SJCRH30 (cell line): ENCODE data around the gene ERCC6L2. TPM values are rescaled to one million over a fixed set of nuclear protein-coding genes. Genes with fewer than 3 reads are reported as not detected.

Experiments
- DNase-seq, 2 experiments: peaks; one replicate each; pipeline ENCODE4 v3.0.0-alpha.2; 2015 to 2020
- H3K27ac ChIP-seq: fragments of 250-450 bp; sonication (Bioruptor Pico); 2 replicates; pipeline ENCODE4 v1.5.1; 2020; ENCODE audit warnings: mild to moderate bottlenecking, moderate library complexity
- H3K27me3 ChIP-seq: fragments of 250-450 bp; sonication (Bioruptor Pico); 2 replicates; pipeline ENCODE4 v1.5.1; 2020; ENCODE audit warnings: mild to moderate bottlenecking, moderate library complexity
- H3K36me3 ChIP-seq: fragments of 250-450 bp; sonication (Bioruptor Pico); 2 replicates; pipeline ENCODE4 v1.5.1; 2020; ENCODE audit warnings: mild to moderate bottlenecking, moderate library complexity
- H3K4me1 ChIP-seq: fragments of 250-450 bp; sonication (Bioruptor Pico); 2 replicates; pipeline ENCODE4 v1.5.1; 2020; ENCODE audit warnings: mild to moderate bottlenecking, moderate library complexity
- H3K4me3 ChIP-seq: fragments of 250-450 bp; sonication (Bioruptor Pico); 2 replicates; pipeline ENCODE4 v1.5.1; 2020; ENCODE audit warnings: mild to moderate bottlenecking, moderate library complexity
- H3K9me3 ChIP-seq: fragments of 250-450 bp; sonication (Bioruptor Pico); replicated peaks from 2 replicates; pipeline ENCODE4 v1.5.1; 2020; ENCODE audit warnings: mild to moderate bottlenecking, moderate library complexity
- total RNA-seq: library from RNA; depleted of rRNA; stranded (reverse); fragments of >200 nt; shearing (Covaris generic); gene quantifications from 2 replicates; pipeline ENCODE4 v1.2.3, GENCODE V29; 2014; rRNA removed

ERCC6L2 gene
- 62.2 and 77.7 TPM in 2 replicates for total RNA-seq

DNA sequence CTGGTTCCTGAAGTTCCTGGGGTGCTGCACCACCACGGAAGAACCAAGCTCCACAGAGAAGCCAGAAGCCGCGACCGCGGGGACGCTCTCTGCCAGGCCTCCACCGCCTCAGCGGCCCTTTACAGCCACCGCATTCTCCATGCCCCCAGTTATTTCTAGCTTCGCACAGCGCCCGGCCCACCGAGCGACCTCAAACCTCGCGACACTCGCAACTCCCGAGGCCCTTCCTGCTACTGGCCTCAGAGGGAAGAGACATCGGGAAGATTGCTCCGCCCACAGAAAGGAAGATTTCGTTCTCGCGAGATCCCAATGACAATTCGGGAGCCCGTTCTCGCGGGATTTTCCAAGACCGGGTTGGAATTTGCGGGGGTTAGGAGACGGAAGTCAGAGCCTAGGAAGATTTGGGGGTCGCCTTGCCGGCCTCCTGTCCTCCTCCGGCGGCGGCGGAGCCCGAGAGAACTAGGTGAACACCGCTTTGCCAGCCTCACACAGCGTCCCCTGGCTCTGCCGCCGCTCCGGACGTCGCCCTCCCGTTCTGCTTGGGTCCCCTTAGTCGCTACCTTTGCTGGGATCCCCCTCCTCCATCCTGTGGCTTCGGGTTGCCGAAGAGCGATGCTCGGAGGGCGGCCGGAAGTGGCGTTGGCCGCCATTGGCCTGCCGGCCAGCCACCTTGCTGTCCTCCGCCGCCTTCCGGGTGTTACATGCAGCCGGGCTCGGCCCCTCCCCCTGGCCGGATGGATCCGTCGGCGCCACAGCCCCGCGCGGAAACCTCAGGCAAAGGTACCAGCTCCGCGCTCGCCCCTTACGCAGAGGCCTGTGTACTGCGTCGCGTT, at the start of gene ERCC6L2:
TSS of gene ERCC6L2 (plus strand) at position 387 of the 833 bp plus-strand sequence. CDS start at position 735, 348 bp downstream.
- peaks cover 2% of the 10 kb centered on the region for H3K36me3 ChIP-seq
- peak; percentile 99 to 100 for DNase-seq
- no peak within 1 kb of the TSS for H3K27ac ChIP-seq
- H3K4me1 ChIP-seq, result peaks cover 15% of the 10 kb centered on the region
- H3K9me3 ChIP-seq, result no peaks in the 10 kb centered on the region
- H3K27me3 ChIP-seq, result no peaks in the 10 kb centered on the region
- H3K4me3 ChIP-seq, result no peak within 1 kb of the TSS

- H3K36me3 ChIP-seq, result no peaks in the 10 kb centered on the region
- no peak overlapping the region for H3K27ac ChIP-seq
- no peaks in the 10 kb centered on the region for H3K27me3 ChIP-seq
- H3K4me3 ChIP-seq, result no peak overlapping the region
- H3K4me1 ChIP-seq, result peaks cover 7% of the 10 kb centered on the region; the same call in 1 of the 2 replicates
- H3K9me3 ChIP-seq, result no peaks in the 10 kb centered on the region
- DNase-seq, result no peak
Observed at GRCh38 chr9:95826183-95826838, 49.2 kb upstream of the ERCC6L2 start.

DNA sequence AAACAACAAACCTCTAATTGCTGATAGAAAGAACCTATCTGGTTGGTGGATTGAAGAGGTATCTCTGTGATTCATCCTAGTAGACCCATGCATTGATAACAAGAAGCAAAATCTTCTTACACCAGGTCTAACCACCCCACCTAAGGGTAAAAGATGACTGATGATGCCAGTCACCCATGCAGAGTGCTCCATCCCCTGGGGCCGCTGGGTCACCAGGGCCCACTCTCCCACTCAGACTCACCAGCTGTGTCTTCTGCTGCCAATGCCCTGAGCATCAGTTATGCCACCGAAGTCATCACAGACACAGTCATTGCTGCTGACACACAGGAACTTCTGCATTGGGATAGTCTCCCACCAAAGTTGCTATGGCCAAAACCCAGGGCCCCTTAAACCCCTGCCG, 44.7 kb upstream of the ERCC6L2 start:
- Histone ChIP-seq H3K36me3 (no peaks in the 10 kb centered on the region), H3K27me3 (no peaks in the 10 kb centered on the region), H3K4me1 (no peaks in the 10 kb centered on the region), H3K9me3 (no peaks in the 10 kb centered on the region), H3K27ac (no peak overlapping the region), H3K4me3 (no peak overlapping the region)
- no peak for DNase-seq

DNA sequence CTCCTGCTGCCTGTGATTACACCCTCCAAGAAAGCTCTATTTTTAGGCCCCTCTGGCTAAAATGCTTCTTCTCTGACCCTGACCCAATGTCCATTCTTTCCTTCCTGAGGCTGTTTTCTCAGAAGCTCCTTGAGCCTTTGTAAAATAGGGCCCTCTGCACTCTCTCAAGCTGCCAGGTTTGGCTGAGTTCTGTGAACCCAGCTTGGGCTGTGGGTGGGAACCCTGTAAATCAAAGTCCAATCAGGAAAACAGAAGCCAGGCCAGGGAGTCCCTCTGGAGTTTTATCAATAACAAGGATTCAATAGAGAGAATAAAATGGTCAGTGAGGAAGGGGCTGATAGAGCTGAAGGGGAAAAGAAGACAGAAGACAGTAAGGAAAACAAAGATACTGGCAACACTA, 43.7 kb upstream of the ERCC6L2 start:
- no peak overlapping the region for H3K27ac ChIP-seq
- DNase-seq, result no peak
- H3K9me3 ChIP-seq, result no peaks in the 10 kb centered on the region
- no peak overlapping the region for H3K4me3 ChIP-seq
- H3K27me3 ChIP-seq, result no peaks in the 10 kb centered on the region
- no peaks in the 10 kb centered on the region for H3K36me3 ChIP-seq
- no peaks in the 10 kb centered on the region for H3K4me1 ChIP-seq

DNA sequence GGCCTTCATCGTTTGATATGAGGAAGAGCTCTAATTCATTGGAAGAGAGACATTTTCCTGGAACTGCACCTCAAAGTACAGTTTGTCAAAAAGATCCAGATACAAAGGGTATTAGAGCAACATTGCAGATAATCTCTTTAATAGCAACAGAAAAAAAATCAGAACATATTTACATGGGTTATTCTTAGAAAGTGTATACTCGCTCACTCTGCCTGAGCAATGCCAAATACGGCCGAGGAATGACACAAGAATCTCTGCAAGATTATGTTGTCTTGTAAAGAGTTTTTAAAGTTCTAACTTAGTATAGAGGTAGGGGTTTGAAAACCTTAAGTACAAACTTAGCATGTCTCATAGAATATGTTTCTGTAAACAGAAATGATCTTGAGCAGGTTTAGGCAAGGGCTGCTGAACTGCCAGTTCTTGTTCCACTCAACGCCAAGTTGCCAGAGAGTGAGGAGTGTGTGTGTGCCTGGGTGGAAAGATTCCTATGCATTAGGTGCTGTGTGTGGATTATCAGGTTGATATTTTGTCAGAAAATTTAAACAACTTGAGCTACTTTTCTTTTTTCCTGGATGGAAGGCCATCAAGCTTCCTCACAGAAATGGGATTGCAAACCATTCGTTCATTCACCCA, 41.8 kb upstream of the ERCC6L2 start:
- no peak overlapping the region for H3K27ac ChIP-seq
- H3K27me3 ChIP-seq, result no peaks in the 10 kb centered on the region
- no peak overlapping the region for H3K4me3 ChIP-seq
- no peaks in the 10 kb centered on the region for H3K9me3 ChIP-seq
- H3K36me3 ChIP-seq, result no peaks in the 10 kb centered on the region
- no peaks in the 10 kb centered on the region for H3K4me1 ChIP-seq
- no peak for DNase-seq

- no peak for DNase-seq
Observed at GRCh38 chr9:95834281-95834907, 41.1 kb upstream of the ERCC6L2 start.

GRCh38 chr9:95835393-95835792, 40.1 kb upstream of the ERCC6L2 start:
- H3K36me3 ChIP-seq, result no peaks in the 10 kb centered on the region
- no peak for DNase-seq

More at GRCh38 chr9:95834281-95834907, 41.1 kb upstream of the ERCC6L2 start:
- Histone ChIP-seq H3K4me3 (no peak overlapping the region), H3K27me3 (no peaks in the 10 kb centered on the region), H3K9me3 (no peaks in the 10 kb centered on the region), H3K4me1 (no peaks in the 10 kb centered on the region), H3K27ac (no peak overlapping the region), H3K36me3 (no peaks in the 10 kb centered on the region)

DNA sequence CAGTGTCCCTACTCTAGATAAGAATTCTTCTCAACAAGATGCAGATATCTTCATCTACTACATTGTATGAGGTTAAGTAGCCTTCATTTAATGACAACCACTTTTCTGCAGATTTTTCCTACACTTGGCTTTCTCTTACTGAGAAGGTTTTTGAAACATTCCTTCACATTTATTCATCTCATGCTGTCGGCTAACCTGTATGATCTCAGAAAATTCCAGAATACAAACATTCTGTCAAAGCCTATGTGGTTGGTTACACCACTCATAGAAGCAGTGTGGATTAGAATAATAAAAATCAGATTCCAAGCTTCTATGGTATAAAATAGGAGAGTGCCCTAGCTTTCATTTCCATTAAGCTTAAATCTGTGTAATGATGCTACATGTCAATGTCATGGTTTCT, 39.4 kb upstream of the ERCC6L2 start:
- no peaks in the 10 kb centered on the region for H3K27me3 ChIP-seq
- H3K4me3 ChIP-seq, result no peak overlapping the region
- H3K4me1 ChIP-seq, result no peaks in the 10 kb centered on the region
- H3K9me3 ChIP-seq, result no peaks in the 10 kb centered on the region
- H3K36me3 ChIP-seq, result no peaks in the 10 kb centered on the region
- no peak for DNase-seq
- no peak overlapping the region for H3K27ac ChIP-seq

More at GRCh38 chr9:95835393-95835792, 40.1 kb upstream of the ERCC6L2 start:
- Histone ChIP-seq H3K4me1 (no peaks in the 10 kb centered on the region), H3K27ac (no peak overlapping the region), H3K4me3 (no peak overlapping the region), H3K27me3 (no peaks in the 10 kb centered on the region), H3K9me3 (no peaks in the 10 kb centered on the region)

GRCh38 chr9:95839012-95839411, 36.5 kb upstream of the ERCC6L2 start:
- DNase-seq, result no peak
- H3K9me3 ChIP-seq, result no peaks in the 10 kb centered on the region
- no peaks in the 10 kb centered on the region for H3K36me3 ChIP-seq
- no peak overlapping the region for H3K4me3 ChIP-seq
- H3K4me1 ChIP-seq, result no peaks in the 10 kb centered on the region
- no peaks in the 10 kb centered on the region for H3K27me3 ChIP-seq
- no peak overlapping the region for H3K27ac ChIP-seq

GRCh38 chr9:95840074-95840473, 35.4 kb upstream of the ERCC6L2 start:
- H3K9me3 ChIP-seq, result no peaks in the 10 kb centered on the region
- H3K4me3 ChIP-seq, result no peak overlapping the region
- no peaks in the 10 kb centered on the region for H3K27me3 ChIP-seq
- H3K27ac ChIP-seq, result no peak overlapping the region
- no peak for DNase-seq
- no peaks in the 10 kb centered on the region for H3K4me1 ChIP-seq
- H3K36me3 ChIP-seq, result no peaks in the 10 kb centered on the region

DNA sequence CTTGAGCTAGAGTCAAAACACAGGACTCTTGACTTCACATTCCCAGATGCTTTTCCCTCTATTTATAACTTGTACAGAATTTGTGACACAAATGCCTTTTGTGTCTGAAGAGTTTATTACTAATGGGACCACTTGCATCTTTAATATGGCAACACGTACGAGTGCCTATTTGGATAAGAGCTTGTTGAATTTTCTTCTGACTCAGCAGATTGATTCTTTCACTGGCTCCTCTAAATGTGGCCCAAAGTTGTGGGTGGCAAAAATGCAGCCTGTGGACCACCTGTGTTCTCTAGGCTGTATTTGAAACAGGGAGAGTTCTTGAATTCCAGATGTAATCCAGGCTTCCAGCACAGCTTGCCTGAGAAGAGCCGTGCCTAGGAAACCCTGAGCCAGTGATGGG, 34.1 kb upstream of the ERCC6L2 start:
- DNase-seq, result no peak
- no peaks in the 10 kb centered on the region for H3K27me3 ChIP-seq

DNA sequence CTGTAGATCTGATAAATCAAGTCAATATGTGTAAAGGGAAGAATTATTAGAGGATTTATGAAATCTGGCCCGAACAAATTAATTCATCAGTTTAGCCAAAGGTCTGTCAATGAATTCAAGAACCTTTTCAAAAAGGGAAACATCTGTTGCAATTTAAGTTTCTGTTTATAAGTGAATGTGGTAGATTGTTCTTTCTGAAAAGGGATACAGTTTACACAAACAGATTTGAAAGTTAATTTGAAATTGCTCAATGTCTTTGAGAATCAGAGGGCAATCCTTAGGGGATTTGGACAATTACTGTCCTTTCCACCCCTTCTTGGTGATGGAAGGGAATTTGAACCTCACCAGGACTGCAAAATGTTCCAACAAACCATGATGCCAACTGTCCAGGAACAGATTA, 29.7 kb upstream of the ERCC6L2 start:
- Histone ChIP-seq H3K36me3 (no peaks in the 10 kb centered on the region), H3K4me1 (no peaks in the 10 kb centered on the region), H3K27me3 (no peaks in the 10 kb centered on the region), H3K4me3 (no peak overlapping the region), H3K27ac (no peak overlapping the region), H3K9me3 (no peaks in the 10 kb centered on the region)
- no peak for DNase-seq

More for the DNA sequence above, 34.1 kb upstream of the ERCC6L2 start:
- Histone ChIP-seq H3K4me3 (no peak overlapping the region), H3K4me1 (no peaks in the 10 kb centered on the region), H3K9me3 (no peaks in the 10 kb centered on the region), H3K36me3 (no peaks in the 10 kb centered on the region), H3K27ac (no peak overlapping the region)

DNA sequence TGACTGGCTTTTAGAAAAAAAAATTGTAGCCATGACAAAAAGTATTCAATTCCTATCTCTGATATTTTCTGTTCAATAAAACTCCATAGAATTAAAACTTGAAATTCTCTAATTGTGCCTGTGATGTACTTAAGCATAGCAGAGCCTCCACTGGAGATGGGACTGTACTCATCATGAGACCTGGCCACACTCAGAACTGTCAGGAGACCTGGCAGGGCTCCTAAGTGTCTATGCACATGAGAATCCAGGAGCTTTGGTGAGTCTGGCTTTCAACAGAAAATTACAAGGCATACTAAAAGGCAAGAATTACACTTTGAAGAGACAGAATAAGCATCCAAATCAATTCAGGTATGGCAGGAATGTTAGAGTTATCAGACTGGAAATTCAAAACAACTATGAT, 26.7 kb upstream of the ERCC6L2 start:
- Histone ChIP-seq H3K27me3 (no peaks in the 10 kb centered on the region), H3K27ac (no peak overlapping the region), H3K9me3 (no peaks in the 10 kb centered on the region), H3K4me3 (no peak overlapping the region), H3K36me3 (no peaks in the 10 kb centered on the region), H3K4me1 (no peaks in the 10 kb centered on the region)
- no peak for DNase-seq

GRCh38 chr9:95852059-95853032, 23.1 kb upstream of the ERCC6L2 start:
- DNase-seq, result no peak
- Histone ChIP-seq H3K27ac (no peak overlapping the region), H3K9me3 (no peaks in the 10 kb centered on the region), H3K4me3 (no peak overlapping the region), H3K4me1 (peaks cover 32% of the 10 kb centered on the region), H3K36me3 (no peaks in the 10 kb centered on the region), H3K27me3 (no peaks in the 10 kb centered on the region)
